Measurements from ENCODE around the gene DCUN1D1. TPM values are rescaled to one million over a fixed set of nuclear protein-coding genes. Genes with fewer than 3 reads are reported as not detected.

The DCUN1D1 gene
- total RNA-seq, 1 donor from 2014 or later, result 15.9 TPM

- DNase-seq (ENCODE audit: extremely low read depth, low read depth, low spot score), result no peak
These were observed 78.1 kb downstream of the DCUN1D1 start for GRCh38 chr3:182902236-182902635.

DNA sequence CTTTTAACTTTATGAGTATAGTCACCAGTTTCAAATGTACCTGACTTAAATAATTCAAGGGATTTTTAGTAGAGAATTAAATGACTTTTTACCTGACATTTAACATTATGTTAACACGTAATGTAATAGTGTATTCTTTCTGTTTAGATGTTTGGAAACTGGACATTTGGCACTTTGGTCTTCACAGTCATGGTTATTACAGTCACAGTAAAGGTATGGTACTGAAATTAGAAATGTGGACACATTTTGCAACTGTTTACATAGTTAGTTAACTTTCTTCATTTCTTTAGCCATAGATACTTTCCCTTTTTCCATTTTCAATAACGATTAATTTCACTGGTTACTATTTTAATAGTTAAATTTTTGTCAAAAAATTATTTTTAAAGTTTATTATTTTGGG, 83.8 kb downstream of the DCUN1D1 start:
- no peak for DNase-seq (ENCODE audit: extremely low read depth, low read depth, low spot score)

GRCh38 chr3:182895513-182896112, 84.7 kb downstream of the DCUN1D1 start:
- no peak for DNase-seq (ENCODE audit: extremely low read depth, low read depth, low spot score)

- DNase-seq (ENCODE audit: extremely low read depth, low read depth, low spot score), result no peak
These were observed 88.1 kb downstream of the DCUN1D1 start for GRCh38 chr3:182892226-182892625.

DNA sequence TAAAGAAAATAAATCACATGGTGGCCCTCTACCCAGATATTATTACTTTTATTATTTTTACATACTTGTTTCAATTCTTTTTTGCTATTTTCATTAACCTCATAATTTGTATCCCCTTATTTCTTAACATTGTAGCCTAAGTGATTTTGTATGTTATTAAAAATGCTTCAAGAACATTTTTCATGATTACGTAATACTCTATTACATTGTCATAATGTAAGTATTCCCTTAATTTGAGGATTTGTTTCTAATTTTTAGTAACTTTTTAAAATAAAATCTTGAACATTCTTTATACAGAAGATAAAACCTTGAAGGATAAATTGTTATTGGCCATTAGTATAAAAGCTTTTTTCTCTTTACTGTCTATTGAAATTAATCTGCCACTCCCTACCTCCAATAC, 89.0 kb downstream of the DCUN1D1 start:
- DNase-seq (ENCODE audit: extremely low read depth, low read depth, low spot score), result no peak

- DNase-seq (ENCODE audit: extremely low read depth, low read depth, low spot score), result no peak
These were observed 90.2 kb downstream of the DCUN1D1 start for GRCh38 chr3:182889948-182890629.

Other genes starting within 250 kb of the DCUN1D1 start
- 42.3 and 42.6 TPM in 2 replicates for gene ATP11B, start 187.0 kb downstream of the DCUN1D1 start, total RNA-seq
- 10.6 and 13.0 TPM in 2 replicates for gene MCCC1, start 119.0 kb upstream of the DCUN1D1 start, total RNA-seq
- 2.2 and 5.5 TPM in 2 replicates for gene LAMP3, start 182.2 kb upstream of the DCUN1D1 start, total RNA-seq

Measured in glomerular endothelial cell (primary cell).